Fibroblast of skin of right quadriceps (primary cell): ENCODE results near the gene PFAS.
A peak's percentile ranks its signal among the peaks of the same experiment; 100 is the strongest.
"Not testable (repeated sequence)": the region's sequence is repeated elsewhere in the genome, so short reads cannot be mapped to it uniquely, and the experiment has no call there.

Source experiments
- DNase-seq: peaks from one replicate; pipeline ENCODE4 v3.0.0-alpha.2; 2013

The PFAS gene, protein sequence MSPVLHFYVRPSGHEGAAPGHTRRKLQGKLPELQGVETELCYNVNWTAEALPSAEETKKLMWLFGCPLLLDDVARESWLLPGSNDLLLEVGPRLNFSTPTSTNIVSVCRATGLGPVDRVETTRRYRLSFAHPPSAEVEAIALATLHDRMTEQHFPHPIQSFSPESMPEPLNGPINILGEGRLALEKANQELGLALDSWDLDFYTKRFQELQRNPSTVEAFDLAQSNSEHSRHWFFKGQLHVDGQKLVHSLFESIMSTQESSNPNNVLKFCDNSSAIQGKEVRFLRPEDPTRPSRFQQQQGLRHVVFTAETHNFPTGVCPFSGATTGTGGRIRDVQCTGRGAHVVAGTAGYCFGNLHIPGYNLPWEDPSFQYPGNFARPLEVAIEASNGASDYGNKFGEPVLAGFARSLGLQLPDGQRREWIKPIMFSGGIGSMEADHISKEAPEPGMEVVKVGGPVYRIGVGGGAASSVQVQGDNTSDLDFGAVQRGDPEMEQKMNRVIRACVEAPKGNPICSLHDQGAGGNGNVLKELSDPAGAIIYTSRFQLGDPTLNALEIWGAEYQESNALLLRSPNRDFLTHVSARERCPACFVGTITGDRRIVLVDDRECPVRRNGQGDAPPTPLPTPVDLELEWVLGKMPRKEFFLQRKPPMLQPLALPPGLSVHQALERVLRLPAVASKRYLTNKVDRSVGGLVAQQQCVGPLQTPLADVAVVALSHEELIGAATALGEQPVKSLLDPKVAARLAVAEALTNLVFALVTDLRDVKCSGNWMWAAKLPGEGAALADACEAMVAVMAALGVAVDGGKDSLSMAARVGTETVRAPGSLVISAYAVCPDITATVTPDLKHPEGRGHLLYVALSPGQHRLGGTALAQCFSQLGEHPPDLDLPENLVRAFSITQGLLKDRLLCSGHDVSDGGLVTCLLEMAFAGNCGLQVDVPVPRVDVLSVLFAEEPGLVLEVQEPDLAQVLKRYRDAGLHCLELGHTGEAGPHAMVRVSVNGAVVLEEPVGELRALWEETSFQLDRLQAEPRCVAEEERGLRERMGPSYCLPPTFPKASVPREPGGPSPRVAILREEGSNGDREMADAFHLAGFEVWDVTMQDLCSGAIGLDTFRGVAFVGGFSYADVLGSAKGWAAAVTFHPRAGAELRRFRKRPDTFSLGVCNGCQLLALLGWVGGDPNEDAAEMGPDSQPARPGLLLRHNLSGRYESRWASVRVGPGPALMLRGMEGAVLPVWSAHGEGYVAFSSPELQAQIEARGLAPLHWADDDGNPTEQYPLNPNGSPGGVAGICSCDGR (N-terminal part only)

GRCh38 chr17:8248751-8249607 lies at the start of gene PFAS:
PFAS (plus strand) TSS chr17:8249289; CDS start chr17:8253938, 4,649 bp downstream.
- DNase-seq, result peak; percentile 89

DNA sequence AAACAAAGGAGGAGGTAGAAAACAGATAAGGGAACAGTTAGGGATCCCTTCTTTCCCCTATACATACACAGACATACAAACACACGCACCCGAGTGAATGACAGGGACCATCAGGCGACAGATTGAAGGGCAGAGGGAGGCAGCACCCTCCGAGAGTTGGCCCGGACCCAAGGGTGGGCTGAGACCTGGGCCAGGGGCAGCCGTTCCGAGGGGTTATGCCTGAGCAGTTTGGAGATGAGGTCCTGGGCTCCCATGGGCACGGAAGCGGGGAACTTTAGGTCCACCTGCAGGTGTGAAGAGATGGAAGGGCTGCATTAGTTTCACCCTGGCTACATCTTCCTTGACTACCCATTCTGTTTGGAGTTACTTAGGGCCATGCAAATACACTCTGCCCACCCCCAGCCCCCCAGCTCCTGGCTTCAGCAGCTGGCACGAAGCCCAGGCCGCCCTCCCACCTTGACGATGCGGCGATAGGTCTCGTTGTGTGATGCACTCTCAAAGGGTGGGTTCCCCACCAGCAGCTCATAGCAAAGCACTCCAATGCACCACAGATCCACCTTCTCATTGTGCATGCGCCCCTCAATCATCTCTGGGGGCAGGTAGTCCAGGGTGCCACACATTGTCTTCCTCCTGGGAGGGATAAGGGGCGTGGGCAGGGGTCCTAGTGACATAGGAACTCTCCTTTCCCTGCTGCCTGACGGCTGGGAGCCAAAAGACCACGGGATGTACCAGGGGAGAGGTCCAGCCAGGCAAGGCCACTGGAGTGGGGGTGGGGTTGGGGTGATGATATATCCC lies 44.1 kb upstream of the PFAS start:
- DNase-seq, result no peak

DNA sequence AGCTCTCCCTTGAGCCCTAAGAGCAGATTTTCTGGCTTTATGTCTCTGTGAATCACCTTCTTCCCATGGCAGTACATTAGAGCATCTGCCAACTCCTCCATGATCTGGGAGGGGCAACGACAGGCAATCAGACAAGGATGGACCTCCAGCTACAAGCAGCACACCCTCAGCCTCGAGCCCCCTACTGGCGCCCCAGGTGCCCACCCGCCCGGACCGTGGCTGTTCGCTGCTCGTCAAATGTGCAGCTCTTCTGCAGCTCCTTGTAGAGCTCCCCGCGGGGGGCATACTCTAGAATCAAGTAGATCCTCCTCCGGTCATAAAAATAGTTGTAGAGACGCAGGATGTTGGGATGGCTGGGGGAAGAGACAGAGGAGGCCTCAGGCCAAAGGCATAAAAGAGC lies 42.6 kb upstream of the PFAS start:
- DNase-seq, result no peak

DNA sequence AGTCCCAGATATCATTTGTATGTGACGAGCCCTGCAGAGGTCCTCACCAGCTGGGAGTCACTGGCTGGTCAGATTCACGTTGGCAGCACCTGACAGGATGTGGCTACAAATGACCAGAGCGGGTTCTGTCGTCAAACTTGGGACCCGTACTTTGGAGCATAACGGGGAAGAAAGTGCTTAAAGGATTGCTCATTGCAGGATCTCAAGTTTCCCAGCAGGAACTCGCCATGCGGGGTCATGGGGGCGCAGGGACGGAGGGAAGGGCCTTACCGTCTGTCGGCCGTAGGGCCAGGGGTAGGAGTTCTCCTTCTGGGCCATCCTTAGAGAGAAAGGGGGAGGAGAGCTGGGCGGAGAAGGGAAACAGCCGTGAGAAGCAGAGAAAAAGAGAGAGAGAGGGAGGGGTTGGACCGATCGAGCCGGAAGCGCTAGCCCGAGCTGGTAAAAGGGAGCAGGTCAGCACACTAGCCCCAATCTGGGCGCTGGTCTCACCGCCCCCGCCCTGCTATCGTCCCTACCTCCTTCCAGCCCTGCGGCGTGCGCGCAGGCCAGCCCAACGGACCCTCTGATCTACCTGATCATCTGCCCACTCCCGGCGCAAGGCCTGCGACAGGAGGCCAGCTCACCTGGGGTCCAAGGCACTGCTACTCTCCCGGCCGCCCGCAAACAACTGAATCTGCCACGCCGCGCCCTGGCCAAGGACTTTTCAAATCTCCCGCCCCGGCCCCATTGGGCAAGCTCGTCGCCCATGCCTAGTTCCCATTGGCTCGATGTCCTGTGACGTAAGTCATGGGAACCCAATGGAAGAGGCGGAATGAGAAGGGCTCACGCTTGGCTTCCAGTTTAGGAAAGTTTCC lies 39.0 kb upstream of the PFAS start, which contains the start of gene AURKB:
TSS of gene AURKB (minus strand) at position 669 of the 854 bp plus-strand sequence. CDS start at position 318, 351 bp downstream.
- peak; percentile 97 for DNase-seq

DNA sequence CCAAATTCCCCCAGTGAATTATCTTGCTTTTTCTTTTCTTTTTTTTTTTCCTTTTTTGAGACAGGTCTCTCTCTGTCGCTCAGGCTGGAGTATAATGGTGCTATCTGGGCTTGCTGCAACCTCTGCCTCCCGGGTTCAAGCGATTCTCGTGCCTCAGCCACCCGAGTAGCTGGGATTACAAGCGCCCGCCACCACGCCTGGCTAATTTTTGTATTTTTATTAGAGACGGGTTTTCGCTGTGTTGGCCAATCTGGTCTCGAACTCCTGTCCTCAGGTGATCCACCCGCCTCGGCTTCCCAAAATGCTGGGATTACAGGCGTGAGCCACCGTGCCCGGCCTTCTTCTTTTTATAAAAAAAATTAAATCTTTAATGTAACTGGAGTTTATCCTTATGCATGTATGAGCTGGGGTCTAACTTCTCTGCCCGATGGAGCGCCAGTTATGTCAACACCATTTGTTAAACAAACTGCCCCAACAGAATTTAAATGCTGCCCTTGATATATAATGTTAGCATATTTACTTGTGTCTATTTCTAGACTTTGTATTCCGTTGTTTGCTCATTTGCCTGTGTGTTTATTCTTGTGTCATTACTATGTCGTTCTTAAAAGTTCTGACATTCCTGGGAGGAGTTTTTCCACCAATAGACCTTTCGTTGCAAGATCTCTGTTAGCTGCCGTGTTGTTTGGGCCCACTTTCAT lies 38.2 kb upstream of the PFAS start:
- DNase-seq, result no peak

- no peak for DNase-seq
These were observed 36.5 kb upstream of the PFAS start for GRCh38 chr17:8212312-8213180.

GRCh38 chr17:8214000-8214399 lies 35.1 kb upstream of the PFAS start:
- DNase-seq, result not testable (repeated sequence)

DNA sequence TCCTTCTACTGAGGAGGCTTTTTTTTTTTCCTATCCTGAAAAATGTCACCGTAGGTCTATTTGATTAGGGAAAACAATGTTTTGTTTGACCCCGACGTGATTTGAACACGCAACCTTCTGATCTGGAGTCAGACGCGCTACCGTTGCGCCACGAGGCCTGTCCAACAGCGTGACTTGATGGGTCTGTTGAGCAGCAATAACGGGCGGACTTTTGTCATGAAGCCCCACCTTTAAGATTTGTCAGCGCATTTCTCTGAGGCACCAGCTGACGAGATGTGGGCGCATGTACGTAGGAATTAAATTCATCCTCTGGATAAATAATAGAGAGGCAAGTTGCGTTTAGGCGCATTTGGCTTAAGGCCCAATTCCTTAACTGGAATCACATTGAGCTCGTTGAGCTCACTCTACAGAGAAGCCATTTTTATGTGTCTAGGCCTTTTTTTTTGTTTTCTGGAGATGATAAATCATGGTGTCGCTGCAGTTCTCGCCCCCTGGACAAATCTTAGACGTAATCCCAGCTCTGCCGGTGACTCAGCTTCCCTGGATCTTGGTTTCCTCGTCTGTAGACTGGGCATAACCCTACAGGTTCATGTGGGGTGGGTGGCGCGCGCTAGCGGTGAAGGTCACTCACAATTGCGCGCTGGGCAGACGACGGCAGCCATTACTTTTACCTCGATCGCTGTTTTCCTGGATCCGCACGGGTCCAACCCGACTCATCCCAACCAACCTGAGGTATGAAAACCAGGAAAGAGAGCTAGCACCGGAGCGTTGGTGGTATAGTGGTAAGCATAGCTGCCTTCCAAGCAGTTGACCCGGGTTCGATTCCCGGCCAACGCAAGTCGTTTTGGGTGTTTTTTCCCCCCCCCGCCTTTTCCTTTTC lies 28.1 kb upstream of the PFAS start:
- peak; percentile 94 for DNase-seq

DNA sequence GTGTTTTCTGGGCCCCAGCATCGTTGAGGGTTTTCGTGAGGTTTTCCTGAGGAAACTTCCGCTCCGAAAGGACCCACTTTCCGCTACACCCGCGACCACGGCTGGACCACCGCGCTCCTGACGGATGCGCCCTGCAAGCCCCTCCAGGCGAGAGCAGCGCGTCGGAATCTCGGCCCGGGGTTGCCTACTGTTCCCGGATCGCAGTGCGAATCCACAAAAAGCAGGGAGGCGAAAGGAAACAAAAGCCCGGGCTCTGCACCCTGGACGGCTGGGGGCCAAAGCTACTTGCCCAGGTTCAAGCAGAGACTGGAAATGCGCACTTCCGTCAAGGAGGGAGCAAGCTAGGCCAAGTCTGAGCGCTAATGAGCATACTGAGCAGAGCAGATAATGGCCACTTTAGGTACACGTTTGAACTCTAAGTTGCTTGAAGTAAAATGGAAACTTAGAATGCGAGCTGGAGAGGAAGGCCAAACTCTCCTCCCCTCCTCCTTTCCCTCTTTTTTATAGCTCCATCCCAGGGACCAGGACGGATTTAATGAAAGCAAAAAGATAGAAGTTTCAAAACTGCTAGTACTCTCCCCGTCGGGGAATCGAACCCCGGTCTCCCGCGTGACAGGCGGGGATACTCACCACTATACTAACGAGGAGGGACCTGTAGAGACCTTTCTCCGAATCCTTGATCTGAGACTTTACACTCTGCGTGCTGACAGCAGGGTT lies 27.3 kb upstream of the PFAS start:
- peak; percentile 92 for DNase-seq

DNA sequence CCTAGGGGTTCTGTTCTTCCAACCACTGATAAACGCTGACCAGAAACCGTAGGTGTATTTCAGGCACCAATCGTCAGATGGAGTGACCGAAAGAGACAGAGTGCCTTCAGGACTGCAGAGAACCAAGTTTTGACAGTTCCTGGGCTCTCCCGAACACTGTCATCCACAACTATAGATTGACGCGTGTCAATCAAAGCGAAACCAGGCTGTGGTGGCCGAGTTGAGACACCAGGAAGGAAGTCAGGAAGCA lies 26.8 kb upstream of the PFAS start:
- DNase-seq, result no peak

DNA sequence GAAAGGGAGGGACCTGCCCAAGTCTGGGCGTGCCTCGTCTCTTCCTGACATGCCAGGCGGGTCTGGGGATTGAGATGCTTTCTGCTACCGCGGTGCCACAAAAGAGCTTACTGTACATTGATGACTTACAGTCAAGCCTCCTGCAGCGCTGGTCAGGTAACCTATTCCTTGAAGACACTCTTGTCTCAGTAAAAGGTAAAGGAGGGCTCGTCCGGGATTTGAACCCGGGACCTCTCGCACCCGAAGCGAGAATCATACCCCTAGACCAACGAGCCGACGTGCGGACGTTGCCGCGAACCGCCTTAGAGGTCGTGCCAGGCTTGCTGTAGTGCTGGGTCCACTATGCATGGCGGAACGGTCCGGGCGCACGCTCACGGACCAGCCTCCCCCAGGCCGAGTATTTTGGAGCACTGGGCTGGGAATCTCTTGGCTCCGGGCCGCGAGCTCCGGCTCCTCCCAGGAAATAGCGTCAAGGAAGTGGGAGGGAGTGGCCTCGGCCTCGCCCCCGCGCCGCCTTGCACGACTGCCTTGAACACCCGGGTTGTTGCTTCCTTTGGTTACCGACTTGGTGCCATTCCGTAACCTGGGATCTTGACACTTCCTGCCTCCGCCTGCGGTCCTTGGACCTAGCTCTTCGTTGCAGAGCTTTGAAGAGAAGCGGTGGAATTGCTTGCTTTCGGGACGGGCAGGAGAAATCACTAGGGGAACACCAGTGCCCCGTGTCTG lies 26.3 kb upstream of the PFAS start:
- peak; percentile 96 for DNase-seq

DNA sequence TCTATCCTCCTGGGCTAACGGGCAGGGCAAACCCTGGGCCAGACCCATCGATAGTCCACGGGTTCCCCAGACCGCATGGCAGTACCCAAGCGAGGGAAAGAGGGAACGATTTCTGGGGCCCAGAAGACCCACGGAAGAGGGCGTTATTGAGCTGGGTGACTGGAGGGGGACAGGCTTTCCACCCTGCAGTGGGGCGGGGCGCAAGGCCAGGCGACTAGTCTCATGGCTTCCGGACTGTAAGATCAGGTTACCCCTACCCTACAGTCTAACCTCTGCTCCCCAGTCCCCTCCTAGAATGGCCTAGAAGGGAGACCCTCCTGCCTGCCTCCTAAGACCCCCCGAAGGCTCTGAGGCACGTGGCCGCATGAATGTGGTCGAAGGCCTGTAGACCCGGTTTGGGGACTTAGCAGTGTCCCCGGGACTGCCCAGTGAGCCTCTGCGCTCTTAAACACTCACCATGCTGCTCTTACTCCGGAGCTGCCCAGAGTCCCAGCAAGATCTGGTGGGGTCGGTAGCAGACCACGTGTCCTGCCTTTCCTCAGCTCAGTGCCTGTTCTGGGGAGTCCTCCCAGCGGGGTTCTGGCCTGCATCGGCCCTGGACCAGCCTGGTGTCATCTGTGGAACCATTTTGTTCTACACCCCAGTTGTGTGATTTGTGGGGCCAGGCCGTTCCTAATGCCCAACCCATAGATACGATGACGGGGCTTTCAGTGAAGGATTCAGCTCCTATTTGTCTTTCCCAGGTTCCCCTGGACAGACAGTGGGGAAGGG lies 25.5 kb upstream of the PFAS start:
- DNase-seq, result peak; percentile 59

GRCh38 chr17:8224891-8225812 lies 23.9 kb upstream of the PFAS start:
- DNase-seq, result no peak
